Activated T-helper 1 cell treated with Interleukin-2 at 50 U/mL for 16 hours (primary cell): ENCODE measurements around the gene LOXL4.

ENCODE experiments used
- DNase-seq: peaks from one replicate; pipeline ENCODE4 v3.0.0-alpha.2; 2020; ENCODE audit warnings: low read depth

The LOXL4 gene

DNA sequence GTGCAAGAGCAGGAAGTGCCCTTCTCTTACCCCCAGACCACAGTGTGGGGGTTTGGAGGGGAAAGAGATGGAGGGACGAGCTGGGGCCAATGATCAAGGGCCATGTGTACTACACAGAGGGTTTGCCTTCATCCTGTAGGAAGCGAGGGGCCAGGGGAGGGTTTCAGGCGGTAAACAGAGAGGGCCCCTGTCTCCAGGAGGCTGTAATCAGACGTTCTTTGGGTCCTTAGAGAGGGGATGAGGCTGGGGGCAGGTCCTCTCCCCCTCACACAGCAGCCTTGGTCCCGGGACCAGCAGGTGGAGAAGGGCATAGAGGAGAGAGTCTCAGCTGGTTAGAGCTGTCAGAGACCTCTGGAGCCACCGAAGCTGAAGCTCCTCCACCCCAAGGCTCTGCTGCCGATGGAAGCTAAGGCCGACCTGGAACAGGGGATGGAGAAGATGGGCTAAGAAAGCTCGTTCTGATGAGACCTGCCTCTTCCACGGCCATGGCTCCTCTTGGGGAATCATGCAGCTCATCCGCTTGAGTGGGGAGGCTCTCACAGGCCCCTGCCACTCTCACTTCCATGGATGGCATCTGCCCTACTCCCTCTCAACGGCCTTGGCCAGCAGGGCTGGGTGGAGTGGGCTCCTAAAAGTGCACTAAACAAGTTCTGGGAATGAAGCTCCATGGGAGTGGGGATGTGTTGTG is 3.5 kb downstream of the LOXL4 start:
- DNase-seq = no peak

DNA sequence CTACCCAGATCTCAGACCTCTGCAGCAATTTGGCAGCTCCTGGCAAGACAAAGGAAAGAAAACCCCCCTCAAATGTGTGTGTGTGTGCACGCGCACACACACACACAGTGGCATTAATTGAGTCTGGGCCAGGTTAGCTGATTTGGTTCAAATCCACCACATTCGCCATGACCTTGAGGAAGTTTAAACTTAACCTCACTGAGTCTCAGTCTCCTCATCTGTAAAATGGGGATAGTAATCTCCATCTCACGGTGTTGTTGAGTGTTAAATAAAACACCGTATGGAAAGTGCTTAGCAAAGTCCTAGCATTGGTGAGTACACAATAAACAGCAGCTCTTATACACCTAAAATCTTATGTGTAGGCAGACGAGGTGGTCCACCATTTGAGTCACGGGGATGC is 4.9 kb downstream of the LOXL4 start:
- no peak for DNase-seq

DNA sequence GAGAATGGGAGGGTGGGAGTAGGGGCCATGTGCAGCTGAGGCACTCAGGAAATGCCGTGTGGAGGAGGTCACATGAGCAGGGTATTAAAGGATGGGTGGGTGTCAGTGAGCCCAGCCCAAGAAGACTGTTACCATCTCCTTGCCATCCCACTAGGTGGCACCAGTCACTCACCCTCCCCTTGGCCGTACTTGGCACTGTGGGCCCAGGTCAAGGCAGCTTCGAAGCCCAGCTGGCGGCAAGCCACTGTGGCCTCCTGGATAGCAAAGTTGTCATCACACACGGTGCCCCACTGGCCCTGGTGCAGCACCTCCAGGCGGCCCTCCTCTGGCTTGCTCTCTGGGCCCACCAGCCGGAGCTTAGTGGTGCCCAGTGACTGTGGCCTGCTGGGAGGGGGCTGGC is 5.4 kb downstream of the LOXL4 start:
- no peak for DNase-seq

DNA sequence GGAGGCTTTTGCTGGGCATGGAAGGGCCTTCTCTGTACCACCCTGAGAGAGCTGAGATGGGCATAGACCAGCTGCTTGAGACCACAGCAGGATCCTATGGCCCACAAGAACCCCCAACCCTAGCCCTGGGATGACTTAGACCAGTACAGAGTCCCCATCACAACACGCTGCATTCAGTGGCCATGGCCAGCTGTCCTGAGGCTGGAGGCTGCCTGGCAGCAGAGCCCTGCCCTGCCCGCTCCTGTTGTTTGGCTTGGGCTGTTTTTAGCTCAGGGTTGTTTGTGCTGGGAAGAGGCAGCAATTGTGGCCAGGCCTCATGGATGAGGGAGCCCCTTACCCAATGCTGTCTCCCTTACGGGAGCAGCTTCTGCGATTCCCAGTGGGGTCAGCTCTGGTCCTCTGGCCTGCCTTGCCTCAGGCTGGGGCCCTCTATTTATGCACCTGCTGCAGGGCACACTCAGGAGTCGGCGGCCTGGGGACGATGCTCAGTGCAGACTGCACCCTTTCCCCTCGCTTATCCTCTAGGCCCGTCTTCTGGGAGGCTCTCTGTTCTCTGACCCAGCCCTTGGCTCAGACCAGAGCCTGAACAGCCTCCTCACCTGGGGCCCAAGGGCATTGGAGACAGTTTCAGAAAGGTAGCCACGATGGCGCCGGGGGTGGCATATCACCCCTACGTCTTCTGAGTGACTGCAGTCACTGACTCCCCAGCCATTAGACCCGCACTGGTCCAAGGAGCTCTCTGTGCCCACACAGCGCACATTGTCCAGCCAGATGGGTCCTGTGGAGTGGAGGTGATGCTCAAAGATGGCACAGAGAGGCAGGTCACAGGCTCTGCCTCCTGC is 6.3 kb downstream of the LOXL4 start:
- no peak for DNase-seq

DNA sequence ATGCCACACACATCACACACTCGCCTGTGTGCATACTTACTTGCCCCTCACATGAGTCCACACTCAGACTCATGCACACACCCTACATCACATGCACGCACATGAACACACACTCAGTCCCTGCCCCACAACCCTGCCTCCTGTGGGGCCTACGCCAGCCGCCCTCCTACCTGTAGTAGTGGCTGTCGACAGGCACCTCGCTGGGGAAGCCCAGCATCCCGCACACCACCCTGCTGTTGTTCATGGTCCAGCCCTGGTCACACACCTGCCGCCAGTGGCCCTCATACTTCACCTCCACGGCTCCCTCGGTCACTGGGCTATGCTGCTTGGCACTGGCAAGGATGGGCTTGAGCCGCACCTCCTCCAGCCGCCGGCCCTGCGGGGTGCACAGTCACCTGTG is 7.2 kb downstream of the LOXL4 start:
- no peak for DNase-seq

DNA sequence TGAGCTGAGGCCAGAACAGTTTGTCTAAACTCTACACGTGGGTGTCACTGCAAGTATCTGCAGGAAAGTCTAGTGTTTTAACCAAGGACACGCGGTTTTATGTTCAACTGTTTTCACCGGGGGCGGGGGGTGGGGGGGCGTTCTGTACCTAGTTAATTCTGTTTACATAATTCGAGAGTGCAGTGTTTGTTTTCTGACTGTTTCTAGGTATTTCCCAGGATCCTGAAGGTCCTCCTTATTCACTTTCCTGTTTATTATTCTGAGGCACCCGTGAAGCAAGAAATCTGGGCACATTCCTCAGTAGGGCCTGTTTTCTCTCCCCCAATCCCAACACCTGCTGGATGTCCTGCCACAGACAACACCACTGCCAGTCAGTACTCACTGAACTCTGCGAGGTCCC is 7.6 kb downstream of the LOXL4 start:
- DNase-seq = no peak

DNA sequence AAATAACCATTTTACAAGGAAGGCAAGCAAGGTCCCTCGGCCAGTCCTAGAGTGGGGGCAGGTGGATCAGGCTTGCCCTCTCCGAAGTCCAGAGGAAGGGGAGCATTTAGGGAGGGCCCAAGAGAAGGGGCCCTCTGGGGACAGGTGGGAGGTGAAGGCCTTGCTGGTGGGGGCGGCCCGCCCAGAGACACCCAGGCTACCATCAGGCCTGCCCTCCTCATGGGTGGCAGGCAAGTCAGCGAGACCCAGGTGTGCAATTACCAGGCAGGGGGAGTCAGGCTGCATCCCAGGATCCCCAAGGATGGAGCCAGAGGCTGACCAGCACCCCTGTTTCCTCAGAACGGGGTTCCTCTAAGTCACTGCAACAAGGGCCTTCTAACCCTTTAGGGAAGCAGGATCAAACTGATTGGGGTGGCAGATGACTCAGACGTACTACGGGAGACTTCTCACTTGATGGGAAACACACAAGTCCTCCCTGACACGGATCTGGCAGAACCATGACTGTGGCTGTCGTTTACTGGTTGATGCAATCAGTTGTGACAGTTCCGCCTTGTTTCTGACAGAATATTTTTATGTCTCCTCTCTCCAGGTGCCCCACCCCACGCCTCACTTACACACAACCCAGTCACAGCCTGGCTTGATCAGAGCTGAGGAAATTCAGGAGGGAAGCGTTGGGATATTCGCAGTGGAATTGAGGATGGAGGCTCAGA is 8.2 kb downstream of the LOXL4 start:
- DNase-seq = no peak

DNA sequence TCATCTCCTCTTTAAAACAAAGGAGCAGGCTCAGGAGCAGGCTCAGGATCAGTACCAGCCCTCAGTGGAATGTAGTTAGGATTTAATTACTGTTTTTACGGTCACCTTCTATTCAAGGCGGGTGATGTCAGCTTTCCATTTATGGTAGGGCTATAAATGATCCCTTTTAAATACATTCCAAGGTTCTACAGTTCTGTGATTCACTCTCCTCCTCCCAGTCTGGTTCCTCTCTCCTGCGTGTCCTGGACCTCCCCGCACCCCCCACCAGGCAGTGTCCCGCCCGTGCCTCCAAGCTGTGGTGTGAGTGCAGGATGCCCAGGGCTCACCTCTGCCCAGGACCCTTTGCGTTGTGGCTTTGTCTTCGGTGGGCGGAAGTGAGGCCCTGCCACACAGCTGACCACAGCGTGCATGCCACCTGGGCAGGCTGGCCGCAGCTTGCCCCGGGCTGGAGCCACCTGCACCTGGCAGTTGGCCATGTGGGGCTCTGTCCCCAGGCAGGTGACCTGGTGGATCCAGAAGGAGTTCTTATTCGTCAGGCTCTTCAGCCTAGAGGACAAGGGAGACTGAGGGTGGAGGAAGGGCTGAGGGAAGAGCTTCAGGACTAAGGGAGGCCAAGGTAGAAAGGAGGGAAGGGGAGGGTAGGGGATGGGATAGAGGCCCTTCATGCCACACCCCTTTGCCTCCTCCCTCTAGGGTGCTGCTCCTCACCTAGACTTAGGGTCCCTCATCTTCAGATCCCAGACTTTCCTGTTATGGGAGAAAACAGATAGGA is 9.1 kb downstream of the LOXL4 start:
- DNase-seq = no peak

DNA sequence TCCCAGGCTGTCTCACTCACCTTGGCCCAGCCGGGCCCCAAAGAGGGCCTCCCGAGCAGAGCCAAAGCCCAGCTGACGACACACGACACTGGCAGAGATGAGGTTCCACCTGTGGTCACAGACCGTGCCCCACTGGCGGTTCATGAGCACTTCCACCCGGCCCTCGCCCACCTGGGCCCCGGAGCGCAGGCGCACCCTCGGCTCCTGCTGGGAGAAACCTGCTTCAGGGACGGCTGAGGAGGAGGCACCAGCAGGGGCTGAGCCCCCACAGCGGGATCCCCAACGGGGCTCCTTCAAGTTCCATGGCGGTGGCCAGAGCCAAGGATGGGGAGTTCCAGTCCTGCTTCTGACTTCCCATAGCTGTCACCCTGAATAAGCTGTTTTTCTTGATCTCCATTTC is 10.0 kb downstream of the LOXL4 start:
- no peak for DNase-seq

DNA sequence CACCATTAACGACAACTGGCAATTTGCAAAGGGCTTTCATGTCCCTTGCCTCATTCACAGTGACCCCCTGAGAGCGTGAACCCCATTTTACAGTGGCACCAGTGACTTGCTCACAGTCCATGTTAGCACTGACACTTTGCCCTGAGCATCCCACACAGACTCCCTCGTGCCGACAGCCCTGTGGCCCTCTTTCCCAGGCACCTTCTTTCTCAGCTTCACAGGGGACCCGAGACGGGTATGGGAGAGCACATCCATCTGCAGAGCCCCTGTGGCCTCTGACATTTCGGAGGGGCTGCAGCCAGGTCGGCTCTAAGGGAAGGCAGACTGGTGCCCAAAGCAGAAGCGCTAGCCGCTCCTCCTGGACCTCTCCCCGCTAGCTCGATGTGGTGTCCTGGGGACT is 10.8 kb downstream of the LOXL4 start:
- no peak for DNase-seq

DNA sequence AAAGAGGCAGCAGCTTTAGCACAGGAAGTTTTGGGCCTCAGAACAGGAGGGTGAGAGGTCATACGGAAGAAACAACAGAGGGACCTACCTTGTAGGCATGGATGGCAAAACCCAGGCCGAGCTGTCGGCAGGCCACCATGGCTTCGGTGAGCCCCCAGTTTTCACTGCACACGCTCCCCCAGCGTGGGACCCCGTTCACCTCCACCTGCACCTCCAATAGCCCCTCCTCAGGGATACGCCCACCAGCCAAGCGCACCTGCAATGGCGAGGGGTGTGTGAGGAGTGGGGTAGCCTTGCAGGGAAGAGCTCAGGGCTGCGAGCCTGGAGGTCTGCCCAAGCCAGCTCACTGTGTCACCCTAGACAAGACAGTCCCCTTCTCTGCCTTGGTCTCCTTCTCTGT is 11.3 kb downstream of the LOXL4 start:
- no peak for DNase-seq

DNA sequence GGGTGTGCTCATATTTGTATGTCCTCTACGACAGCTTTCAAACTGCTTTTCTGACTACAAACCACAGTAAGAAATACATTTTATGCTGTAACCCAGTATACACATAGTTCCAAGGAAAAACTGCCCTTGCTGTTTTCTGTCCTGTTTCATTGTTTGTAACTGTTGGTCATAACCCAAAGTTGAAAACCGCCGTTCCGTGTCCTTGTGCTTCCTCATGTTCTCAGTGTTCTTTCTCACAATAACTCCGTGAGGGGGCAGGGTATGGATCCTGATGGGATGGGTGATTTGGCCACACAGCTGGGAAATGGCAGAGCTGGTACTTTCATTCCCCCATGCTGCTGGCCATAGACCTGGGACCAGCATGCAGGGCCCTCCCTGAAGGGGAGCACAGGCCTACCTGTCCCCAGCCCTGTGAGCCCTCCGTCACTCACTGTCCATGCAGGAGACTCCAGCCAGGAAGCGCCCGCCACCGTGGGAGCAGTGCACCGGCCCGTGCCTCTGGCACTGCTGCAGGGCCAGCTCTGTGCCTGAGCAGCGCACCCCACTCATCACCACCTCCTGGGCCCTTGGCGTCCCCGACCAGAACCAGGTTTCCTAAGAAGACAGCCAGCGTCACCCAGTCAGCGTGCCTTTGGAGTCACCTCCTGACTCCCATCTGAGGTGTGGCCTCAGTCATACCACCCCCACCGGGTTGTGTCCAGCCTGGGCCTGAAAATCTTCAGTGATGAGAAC is 12.7 kb downstream of the LOXL4 start:
- no peak for DNase-seq

DNA sequence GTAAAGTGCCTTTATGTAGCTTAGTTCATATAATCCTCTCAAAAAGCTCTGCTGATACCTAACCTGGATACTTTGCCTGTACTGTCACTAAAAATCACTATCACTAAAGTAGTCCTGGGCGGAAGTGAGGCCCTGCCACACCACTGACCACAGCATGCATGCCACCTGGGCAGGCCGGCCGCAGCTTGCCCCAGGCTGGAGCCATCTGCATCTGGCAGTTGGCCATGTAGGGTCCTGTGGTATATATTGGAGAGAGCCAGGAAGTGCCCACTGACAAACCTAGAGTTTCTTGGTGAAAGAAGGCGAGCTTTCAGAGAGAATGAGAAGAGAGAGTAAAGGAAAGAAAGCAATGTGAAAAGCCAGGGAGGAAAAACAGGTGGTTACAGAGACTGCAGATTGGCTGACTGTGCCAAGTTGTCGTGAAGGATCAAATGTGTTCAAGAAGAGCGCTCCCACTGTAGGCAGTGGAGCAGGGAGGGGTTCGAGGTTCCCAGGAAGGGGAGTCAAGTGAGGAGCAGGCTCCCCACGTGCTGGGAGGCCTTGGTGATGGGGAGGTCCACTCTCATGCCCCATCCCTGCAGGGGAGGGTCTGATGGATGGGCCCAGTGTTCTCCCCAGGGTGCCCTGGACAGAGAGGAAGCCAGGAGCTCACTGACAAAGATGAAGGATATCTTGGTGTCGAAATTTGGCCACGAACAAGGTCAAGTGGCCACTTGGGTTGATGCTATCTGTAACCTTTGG is 13.6 kb downstream of the LOXL4 start:
- DNase-seq = no peak

DNA sequence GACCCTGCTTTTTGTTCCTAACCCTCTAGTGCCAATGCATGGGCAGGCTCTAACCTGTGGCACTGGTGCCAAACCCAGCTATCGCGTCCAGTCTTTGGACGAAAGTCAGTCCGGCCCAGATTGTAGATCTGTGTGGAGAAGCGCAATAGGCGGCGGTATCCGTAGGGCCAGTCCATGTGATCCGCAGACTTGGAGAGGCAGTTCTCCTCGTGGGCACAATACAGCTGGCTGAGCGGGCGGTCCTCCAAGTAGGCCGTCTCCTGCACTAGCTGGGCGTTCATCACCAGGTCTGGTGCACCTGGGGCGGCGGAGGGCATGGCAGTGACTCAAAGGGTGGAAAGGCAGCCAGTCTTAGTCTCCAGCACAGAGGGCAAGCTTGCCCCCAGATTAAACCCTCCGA is 14.5 kb downstream of the LOXL4 start:
- no peak for DNase-seq

DNA sequence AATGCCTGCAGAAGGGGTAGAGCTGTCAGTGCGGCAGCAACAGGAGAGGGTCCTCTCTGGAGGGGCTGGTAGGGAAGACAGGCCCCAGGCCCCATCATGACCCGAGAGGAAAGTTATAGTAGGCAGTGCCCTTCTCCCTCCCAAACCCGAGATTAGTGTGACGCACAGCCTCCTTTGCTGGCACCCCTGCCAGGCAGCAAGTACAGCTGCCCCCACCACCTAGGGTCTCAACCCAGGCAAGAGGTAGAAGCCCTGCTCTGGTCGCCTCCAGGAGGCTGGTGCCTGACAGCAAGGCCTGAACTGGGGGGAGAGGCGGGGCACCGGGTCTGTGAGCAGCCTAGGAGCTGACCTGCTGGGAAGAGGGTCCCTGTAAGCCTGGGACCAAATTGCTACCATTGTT is 15.5 kb downstream of the LOXL4 start:
- no peak for DNase-seq

DNA sequence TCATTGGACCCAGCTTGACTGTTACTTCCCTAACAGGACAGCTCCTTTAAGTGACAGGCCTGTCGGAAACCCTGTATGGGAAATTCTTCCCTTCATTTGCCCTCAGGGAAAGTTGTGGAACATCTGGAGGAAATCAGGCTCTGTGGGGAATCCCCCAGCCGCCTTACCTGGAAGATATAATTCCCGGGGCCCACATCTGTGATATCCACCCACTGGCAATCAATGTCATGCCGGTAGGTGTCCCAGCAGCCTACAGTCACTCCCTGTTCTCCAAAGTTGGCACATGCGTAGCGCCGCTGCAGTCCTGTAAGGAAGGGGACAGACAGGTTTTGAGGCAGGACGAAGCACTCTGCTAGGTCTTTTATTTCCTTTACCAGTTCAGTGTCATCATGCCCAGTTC is 16.6 kb downstream of the LOXL4 start:
- DNase-seq = no peak

DNA sequence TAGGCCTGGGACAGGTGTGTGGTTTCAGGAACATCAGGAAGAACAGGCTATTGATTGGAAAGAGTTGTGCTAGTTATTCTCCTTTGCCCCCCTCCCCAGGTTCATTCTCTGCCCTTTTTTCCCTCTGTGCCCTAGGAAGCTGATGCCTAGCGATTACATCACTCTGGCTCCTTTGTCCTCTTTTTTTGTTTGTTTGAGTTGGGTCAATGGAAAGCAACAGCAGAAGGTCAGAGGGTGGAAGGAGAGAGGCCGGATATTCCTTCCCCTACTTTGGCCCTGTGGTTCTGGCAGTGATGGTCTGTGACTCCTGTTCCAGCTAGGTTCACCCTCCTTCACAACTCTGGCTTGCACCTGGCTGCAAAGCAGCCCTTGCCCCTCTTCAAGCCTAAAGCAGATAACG is 18.9 kb downstream of the LOXL4 start:
- no peak for DNase-seq

DNA sequence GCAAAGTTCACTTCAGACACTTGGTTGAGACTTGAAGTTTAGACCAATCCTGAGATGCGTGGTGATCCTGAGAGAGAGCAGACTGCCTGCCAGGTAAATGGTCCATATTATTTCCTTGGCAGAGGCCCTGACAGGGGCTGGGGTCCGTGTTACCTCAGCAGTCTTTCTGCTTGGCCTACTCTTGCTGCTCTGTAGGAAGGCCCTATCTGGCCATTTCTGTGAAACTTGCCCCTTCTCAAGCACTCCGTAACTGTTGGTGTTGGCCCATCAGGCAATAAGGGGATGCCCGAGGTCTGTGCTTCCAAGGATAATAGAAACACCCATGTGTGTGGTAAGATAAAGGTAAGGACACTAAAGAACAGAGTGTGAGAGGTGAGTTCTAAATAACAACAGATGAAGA is 20.0 kb downstream of the LOXL4 start:
- no peak for DNase-seq

DNA sequence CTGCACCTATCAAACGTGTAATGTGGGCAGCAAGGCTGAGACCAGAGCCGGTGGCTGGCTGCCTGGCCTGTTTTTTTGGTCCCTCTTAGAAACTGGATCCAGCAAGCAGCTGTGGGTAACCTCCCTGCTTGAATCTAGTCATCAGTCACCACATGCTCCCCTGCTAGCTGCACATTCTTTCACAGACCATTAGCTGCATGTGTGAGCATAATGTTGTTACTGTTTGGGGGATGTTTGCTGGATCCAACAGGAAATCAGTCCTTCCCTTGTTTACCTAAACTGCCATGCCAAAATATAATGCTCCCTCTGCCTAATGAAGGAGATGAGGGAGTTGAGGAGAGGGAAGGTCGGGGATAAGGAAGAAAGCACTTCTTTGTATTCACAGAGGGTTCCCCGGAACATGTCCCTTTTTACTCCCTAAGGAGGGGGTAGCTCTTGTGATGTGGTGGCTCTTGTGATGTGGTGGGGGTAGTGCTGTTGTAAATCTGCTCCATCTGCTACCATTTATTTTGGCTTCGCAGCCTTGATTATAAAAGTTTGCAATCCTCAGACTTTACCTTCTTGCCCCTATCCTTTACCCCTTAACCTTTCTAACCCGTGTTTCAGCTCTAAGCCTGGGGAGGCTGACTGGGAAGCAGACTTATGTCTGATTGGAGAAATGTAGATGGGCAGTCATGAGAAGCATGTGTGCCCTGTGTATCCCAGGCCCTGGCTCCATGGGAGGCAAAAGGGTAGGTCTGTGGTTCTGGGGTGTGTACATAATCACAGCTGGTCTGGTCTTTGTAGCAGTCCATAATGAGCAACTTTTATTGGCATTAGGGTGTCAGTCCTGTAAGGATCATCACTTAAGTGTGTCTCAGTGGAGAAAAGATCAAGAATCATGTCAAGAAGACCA is 20.8 kb downstream of the LOXL4 start:
- DNase-seq = no peak

DNA sequence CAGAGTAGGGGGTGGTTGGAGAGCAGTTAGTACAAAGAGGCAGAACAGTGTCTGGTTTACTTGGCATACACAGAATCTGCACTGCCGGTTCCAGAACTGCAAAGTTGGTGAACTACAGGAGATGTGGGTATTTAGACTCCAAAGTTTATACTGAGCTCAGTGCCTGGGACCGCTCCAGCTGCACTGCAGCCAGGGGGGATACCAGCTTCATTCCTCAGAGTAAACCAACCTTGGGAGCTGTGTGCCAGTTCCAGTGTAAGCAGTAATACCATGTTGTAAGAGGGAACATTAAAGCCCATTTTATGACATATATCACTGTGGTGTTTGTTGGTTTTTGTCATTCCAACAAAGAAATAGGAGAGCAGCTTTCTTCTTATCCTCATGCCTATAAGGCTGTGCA is 23.4 kb downstream of the LOXL4 start:
- DNase-seq = no peak
